ENCODE measurements around the gene SLC38A2.

Gene SLC38A2

GRCh38 chr12:46391630-46392029 lies 19.1 kb upstream of the SLC38A2 start:
- no peak for DNase-seq (ENCODE audit: low read depth in 2 of 2)

- DNase-seq (ENCODE audit: low read depth in 2 of 2) = no peak
Observed at GRCh38 chr12:46390881-46391280, 18.3 kb upstream of the SLC38A2 start.

- no peak for DNase-seq (ENCODE audit: low read depth in 2 of 2)
Observed at GRCh38 chr12:46390304-46390703, 17.7 kb upstream of the SLC38A2 start.

- DNase-seq (ENCODE audit: low read depth in 2 of 2) = no peak
Observed at GRCh38 chr12:46389031-46389616, 16.6 kb upstream of the SLC38A2 start.

GRCh38 chr12:46388427-46389021 lies 16.0 kb upstream of the SLC38A2 start:
- DNase-seq (ENCODE audit: low read depth in 2 of 2) = no peak

- DNase-seq (ENCODE audit: low read depth in 2 of 2) = peak; percentile 25 to 56
Observed at GRCh38 chr12:46387670-46388069, 15.1 kb upstream of the SLC38A2 start.

- DNase-seq (ENCODE audit: low read depth in 2 of 2) = no peak
Observed at GRCh38 chr12:46386877-46387629, 14.5 kb upstream of the SLC38A2 start.

- no peak for DNase-seq (ENCODE audit: low read depth in 2 of 2)
Observed at GRCh38 chr12:46386360-46386867, 13.8 kb upstream of the SLC38A2 start.

GRCh38 chr12:46385438-46385837 lies 12.9 kb upstream of the SLC38A2 start:
- no peak for DNase-seq (ENCODE audit: low read depth in 2 of 2)

- DNase-seq (ENCODE audit: low read depth in 2 of 2) = no peak
Observed at GRCh38 chr12:46384451-46385309, 12.1 kb upstream of the SLC38A2 start.

- peak; percentile 65 to 67 for DNase-seq (ENCODE audit: low read depth in 2 of 2)
Observed at GRCh38 chr12:46383654-46384450, 11.3 kb upstream of the SLC38A2 start.

GRCh38 chr12:46382964-46383653 lies 10.5 kb upstream of the SLC38A2 start:
- peak; percentile 92 for DNase-seq (ENCODE audit: low read depth in 2 of 2)

GRCh38 chr12:46382408-46382963 lies 9.9 kb upstream of the SLC38A2 start:
- DNase-seq (ENCODE audit: low read depth in 2 of 2) = no peak

- DNase-seq (ENCODE audit: low read depth in 2 of 2) = no peak
Observed at GRCh38 chr12:46380881-46381280, 8.3 kb upstream of the SLC38A2 start.

GRCh38 chr12:46380022-46380796 lies 7.6 kb upstream of the SLC38A2 start:
- DNase-seq (ENCODE audit: low read depth in 2 of 2) = no peak

GRCh38 chr12:46379352-46379751 lies 6.8 kb upstream of the SLC38A2 start:
- DNase-seq (ENCODE audit: low read depth in 2 of 2) = no peak

GRCh38 chr12:46378530-46378929 lies 6.0 kb upstream of the SLC38A2 start:
- no peak for DNase-seq (ENCODE audit: low read depth in 2 of 2)

GRCh38 chr12:46377678-46378077 lies 5.1 kb upstream of the SLC38A2 start:
- no peak for DNase-seq (ENCODE audit: low read depth in 2 of 2)

- no peak for DNase-seq (ENCODE audit: low read depth in 2 of 2)
Observed at GRCh38 chr12:46376579-46376978, 4.0 kb upstream of the SLC38A2 start.
